Measurements from ENCODE around the gene REEP6.
A peak's percentile ranks its signal among the peaks of the same experiment; 100 is the strongest.

The REEP6 gene

DNA sequence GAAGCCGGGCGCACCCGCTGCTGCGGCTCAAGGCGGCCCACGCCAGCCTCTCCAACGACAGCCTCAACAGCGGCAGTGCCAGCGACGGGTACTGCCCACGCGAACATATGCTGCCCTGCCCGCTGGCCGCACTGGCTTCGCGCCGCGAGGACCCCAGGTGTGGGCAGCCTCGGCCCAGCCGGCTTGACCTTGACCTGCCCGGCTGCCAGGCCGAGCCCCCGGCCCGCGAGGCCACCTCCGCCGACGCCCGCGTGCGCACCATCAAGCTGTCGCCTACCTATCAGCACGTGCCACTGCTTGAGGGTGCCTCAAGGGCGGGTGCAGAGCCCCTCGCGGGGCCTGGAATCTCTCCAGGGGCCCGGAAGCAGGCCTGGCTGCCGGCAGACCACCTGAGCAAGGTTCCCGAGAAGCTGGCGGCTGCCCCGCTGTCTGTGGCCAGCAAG, 24.9 kb upstream of the REEP6 start:
- TF ChIP-seq SPI1 (IDR thresholded peaks at IDR 0.05; ENCODE audit: low read depth, low read length) (no peak), POLR2AphosphoS5 (IDR thresholded peaks at IDR 0.05; ENCODE audit: low read depth, low read length) (no peak), POU2F2 (IDR thresholded peaks at IDR 0.05; ENCODE audit: low read depth, low read length) (no peak), TAF1 (IDR thresholded peaks at IDR 0.05; ENCODE audit: low read depth, low read length) (no peak), PAX5 (IDR thresholded peaks at IDR 0.05; ENCODE audit: insufficient read depth, low read length, severe bottlenecking) (no peak), POLR2A (IDR thresholded peaks at IDR 0.05; ENCODE audit: low read depth, low read length) (no peak)
- no peak for DNase-seq (ENCODE audit: insufficient read length, low spot score)
- no peak for FAIRE-seq

GRCh38 chr19:1466461-1467214, 24.3 kb upstream of the REEP6 start:
- TF ChIP-seq SPI1 (IDR thresholded peaks at IDR 0.05; ENCODE audit: low read depth, low read length) = no peak
- no peak for TF ChIP-seq POLR2A (IDR thresholded peaks at IDR 0.05; ENCODE audit: low read depth, low read length)
- TF ChIP-seq POLR2AphosphoS5 (IDR thresholded peaks at IDR 0.05; ENCODE audit: low read depth, low read length) = no peak
- no peak for TF ChIP-seq POU2F2 (IDR thresholded peaks at IDR 0.05; ENCODE audit: low read depth, low read length)
- TF ChIP-seq PAX5 (IDR thresholded peaks at IDR 0.05; ENCODE audit: insufficient read depth, low read length, severe bottlenecking) = no peak
- TF ChIP-seq TAF1 (IDR thresholded peaks at IDR 0.05; ENCODE audit: low read depth, low read length) = no peak
- FAIRE-seq = no peak
- DNase-seq (ENCODE audit: insufficient read length, low spot score) = no peak

DNA sequence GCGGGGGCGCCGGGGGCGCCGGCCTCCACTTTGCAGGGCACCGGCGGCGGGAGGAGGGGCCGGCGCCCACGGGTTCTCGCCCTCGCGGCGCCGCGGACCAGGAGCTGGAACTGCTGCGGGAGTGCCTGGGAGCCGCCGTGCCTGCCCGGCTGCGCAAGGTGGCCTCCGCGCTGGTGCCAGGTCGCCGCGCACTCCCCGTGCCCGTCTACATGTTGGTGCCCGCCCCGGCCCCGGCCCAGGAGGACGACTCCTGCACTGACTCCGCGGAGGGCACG, 23.8 kb upstream of the REEP6 start:
- no peak for FAIRE-seq
- DNase-seq (ENCODE audit: insufficient read length, low spot score) = no peak
- TF ChIP-seq PAX5 (IDR thresholded peaks at IDR 0.05; ENCODE audit: insufficient read depth, low read length, severe bottlenecking) (no peak), POLR2A (IDR thresholded peaks at IDR 0.05; ENCODE audit: low read depth, low read length) (no peak), POU2F2 (IDR thresholded peaks at IDR 0.05; ENCODE audit: low read depth, low read length) (no peak), TAF1 (IDR thresholded peaks at IDR 0.05; ENCODE audit: low read depth, low read length) (no peak), SPI1 (IDR thresholded peaks at IDR 0.05; ENCODE audit: low read depth, low read length) (no peak), POLR2AphosphoS5 (IDR thresholded peaks at IDR 0.05; ENCODE audit: low read depth, low read length) (no peak)

DNA sequence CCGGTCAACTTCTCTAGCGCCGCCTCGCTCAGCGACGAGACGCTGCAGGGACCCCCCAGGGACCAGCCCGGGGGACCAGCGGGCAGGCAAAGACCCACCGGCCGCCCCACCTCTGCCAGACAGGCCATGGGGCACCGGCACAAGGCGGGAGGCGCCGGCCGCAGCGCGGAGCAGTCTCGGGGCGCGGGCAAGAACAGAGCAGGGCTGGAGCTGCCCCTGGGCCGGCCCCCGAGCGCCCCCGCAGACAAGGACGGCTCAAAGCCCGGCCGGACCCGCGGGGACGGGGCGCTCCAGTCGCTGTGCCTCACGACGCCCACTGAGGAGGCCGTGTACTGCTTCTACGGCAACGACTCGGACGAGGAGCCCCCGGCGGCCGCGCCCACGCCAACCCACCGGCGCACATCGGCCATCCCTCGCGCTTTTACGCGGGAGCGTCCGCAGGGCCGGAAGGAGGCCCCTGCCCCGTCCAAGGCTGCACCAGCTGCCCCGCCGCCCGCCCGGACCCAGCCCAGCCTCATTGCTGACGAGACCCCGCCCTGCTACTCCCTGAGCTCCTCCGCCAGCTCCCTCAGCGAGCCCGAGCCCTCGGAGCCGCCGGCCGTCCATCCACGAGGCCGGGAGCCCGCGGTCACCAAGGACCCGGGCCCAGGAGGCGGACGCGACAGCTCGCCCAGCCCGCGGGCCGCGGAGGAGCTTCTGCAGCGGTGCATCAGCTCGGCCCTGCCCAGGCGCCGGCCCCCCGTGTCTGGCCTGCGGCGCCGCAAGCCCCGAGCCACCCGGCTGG, 23.3 kb upstream of the REEP6 start:
- FAIRE-seq (no peak), DNase-seq (ENCODE audit: insufficient read length, low spot score) (no peak)
- no peak for TF ChIP-seq TAF1 (IDR thresholded peaks at IDR 0.05; ENCODE audit: low read depth, low read length)
- no peak for TF ChIP-seq POLR2AphosphoS5 (IDR thresholded peaks at IDR 0.05; ENCODE audit: low read depth, low read length)

DNA sequence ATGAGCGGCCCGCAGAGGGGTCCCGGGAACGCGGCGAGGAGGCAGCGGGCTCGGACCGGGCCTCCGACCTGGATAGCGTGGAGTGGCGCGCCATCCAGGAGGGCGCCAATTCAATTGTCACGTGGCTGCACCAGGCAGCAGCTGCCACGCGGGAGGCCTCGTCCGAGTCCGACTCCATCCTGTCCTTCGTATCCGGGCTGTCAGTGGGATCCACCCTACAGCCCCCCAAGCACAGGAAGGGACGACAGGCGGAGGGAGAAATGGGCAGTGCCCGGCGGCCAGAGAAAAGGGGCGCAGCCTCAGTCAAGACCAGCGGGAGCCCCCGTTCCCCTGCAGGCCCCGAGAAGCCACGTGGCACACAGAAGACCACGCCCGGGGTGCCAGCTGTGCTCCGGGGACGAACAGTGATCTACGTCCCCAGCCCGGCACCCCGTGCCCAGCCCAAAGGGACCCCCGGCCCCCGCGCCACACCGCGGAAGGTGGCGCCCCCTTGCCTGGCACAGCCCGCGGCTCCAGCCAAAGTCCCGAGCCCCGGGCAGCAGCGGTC, 22.6 kb upstream of the REEP6 start:
- FAIRE-seq = no peak
- no peak for DNase-seq (ENCODE audit: insufficient read length, low spot score)
- TF ChIP-seq POLR2A (IDR thresholded peaks at IDR 0.05; ENCODE audit: low read depth, low read length) (no peak), SPI1 (IDR thresholded peaks at IDR 0.05; ENCODE audit: low read depth, low read length) (no peak), TAF1 (IDR thresholded peaks at IDR 0.05; ENCODE audit: low read depth, low read length) (no peak), POU2F2 (IDR thresholded peaks at IDR 0.05; ENCODE audit: low read depth, low read length) (no peak), PAX5 (IDR thresholded peaks at IDR 0.05; ENCODE audit: insufficient read depth, low read length, severe bottlenecking) (no peak), POLR2AphosphoS5 (IDR thresholded peaks at IDR 0.05; ENCODE audit: low read depth, low read length) (no peak)

DNA sequence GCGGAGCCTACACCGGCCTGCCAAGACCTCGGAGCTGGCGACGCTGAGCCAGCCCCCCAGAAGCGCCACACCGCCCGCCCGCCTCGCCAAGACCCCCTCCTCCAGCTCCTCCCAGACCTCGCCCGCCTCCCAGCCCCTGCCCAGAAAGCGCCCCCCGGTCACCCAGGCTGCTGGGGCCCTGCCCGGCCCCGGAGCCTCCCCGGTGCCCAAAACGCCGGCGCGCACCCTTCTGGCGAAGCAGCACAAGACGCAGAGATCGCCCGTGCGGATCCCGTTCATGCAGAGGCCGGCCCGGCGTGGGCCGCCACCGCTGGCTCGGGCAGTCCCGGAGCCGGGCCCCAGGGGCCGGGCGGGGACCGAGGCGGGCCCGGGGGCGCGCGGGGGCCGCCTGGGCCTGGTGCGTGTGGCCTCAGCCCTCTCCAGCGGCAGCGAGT, 22.1 kb upstream of the REEP6 start:
- no peak for DNase-seq (ENCODE audit: insufficient read length, low spot score)
- FAIRE-seq = no peak
- TF ChIP-seq PAX5 (IDR thresholded peaks at IDR 0.05; ENCODE audit: insufficient read depth, low read length, severe bottlenecking) = no peak
- TF ChIP-seq POLR2A (IDR thresholded peaks at IDR 0.05; ENCODE audit: low read depth, low read length) = no peak
- TF ChIP-seq POLR2AphosphoS5 (IDR thresholded peaks at IDR 0.05; ENCODE audit: low read depth, low read length) = no peak
- no peak for TF ChIP-seq SPI1 (IDR thresholded peaks at IDR 0.05; ENCODE audit: low read depth, low read length)
- TF ChIP-seq POU2F2 (IDR thresholded peaks at IDR 0.05; ENCODE audit: low read depth, low read length) = no peak
- TF ChIP-seq TAF1 (IDR thresholded peaks at IDR 0.05; ENCODE audit: low read depth, low read length) = no peak

GRCh38 chr19:1469255-1470054, 21.5 kb upstream of the REEP6 start:
- no peak for DNase-seq (ENCODE audit: insufficient read length, low spot score)
- no peak for FAIRE-seq
- TF ChIP-seq PAX5 (IDR thresholded peaks at IDR 0.05; ENCODE audit: insufficient read depth, low read length, severe bottlenecking) = no peak
- no peak for TF ChIP-seq POLR2AphosphoS5 (IDR thresholded peaks at IDR 0.05; ENCODE audit: low read depth, low read length)
- no peak for TF ChIP-seq POLR2A (IDR thresholded peaks at IDR 0.05; ENCODE audit: low read depth, low read length)
- TF ChIP-seq POU2F2 (IDR thresholded peaks at IDR 0.05; ENCODE audit: low read depth, low read length) = no peak
- no peak for TF ChIP-seq TAF1 (IDR thresholded peaks at IDR 0.05; ENCODE audit: low read depth, low read length)
- no peak for TF ChIP-seq SPI1 (IDR thresholded peaks at IDR 0.05; ENCODE audit: low read depth, low read length)

DNA sequence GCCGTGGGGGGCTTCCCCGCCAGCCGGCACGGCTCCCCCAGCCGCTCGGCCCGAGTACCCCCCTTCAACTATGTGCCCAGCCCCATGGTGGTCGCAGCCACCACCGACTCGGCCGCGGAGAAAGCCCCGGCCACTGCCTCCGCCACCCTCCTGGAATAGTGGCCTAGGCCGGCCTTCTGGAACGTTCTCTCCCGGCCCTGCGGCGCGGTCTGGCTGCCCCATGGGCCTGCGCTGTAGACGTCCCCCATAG, 21.0 kb upstream of the REEP6 start:
- no peak for FAIRE-seq
- no peak for DNase-seq (ENCODE audit: insufficient read length, low spot score)

DNA sequence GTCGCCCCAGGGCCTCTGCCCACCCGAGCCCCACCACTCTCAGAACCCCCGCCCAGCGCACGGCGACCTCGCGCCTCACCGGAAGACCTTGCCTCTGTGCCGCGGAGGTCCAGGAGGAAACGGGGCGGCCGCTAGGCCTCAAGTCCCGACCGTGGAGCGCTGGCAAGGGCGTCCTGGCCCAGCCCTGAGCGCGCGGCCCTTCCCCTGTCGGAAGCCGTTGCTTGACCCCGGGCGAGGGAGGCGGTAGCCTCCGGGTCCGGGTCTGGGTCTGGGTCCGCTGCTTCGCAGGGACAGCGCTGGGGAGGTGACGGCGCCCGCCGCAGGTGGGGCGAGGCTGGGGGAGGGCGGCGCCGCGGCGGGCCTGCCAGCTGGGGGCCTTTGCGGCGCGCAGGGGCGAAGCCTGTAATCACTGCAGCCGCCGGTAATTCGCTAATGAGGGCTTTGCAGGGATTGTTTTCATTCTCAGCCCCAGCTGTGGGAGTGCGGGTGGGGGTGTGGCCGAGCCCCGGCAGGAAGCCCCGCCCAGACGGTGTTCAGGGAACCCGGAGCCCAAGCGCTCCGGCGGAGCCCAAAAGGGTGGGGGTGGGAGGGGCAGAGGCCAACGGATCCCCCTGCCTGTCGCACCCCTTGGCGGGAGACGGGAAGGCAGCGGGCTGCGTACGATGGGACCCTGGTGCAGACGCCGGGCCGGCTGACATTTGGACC, 20.5 kb upstream of the REEP6 start:
- DNase-seq (ENCODE audit: insufficient read length, low spot score) (peak; percentile 80), FAIRE-seq (peak; percentile 54)
- TF ChIP-seq POU2F2 (IDR thresholded peaks at IDR 0.05; ENCODE audit: low read depth, low read length) (no peak), PAX5 (IDR thresholded peaks at IDR 0.05; ENCODE audit: insufficient read depth, low read length, severe bottlenecking) (no peak)

More for the DNA sequence above, 21.0 kb upstream of the REEP6 start:
- TF ChIP-seq SPI1 (IDR thresholded peaks at IDR 0.05; ENCODE audit: low read depth, low read length) = no peak
